DMS153 (cell line): Measurements from ENCODE around the gene TRPM5.
"Not testable (repeated sequence)": the region's sequence is repeated elsewhere in the genome, so short reads cannot be mapped to it uniquely, and the experiment has no call there.

Source experiments
- DNase-seq: peaks from one replicate; lab custom pipeline; 2025; lab: John Stamatoyannopoulos, UW

The TRPM5 gene, protein sequence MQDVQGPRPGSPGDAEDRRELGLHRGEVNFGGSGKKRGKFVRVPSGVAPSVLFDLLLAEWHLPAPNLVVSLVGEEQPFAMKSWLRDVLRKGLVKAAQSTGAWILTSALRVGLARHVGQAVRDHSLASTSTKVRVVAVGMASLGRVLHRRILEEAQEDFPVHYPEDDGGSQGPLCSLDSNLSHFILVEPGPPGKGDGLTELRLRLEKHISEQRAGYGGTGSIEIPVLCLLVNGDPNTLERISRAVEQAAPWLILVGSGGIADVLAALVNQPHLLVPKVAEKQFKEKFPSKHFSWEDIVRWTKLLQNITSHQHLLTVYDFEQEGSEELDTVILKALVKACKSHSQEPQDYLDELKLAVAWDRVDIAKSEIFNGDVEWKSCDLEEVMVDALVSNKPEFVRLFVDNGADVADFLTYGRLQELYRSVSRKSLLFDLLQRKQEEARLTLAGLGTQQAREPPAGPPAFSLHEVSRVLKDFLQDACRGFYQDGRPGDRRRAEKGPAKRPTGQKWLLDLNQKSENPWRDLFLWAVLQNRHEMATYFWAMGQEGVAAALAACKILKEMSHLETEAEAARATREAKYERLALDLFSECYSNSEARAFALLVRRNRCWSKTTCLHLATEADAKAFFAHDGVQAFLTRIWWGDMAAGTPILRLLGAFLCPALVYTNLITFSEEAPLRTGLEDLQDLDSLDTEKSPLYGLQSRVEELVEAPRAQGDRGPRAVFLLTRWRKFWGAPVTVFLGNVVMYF (N-terminal part only)

DNA sequence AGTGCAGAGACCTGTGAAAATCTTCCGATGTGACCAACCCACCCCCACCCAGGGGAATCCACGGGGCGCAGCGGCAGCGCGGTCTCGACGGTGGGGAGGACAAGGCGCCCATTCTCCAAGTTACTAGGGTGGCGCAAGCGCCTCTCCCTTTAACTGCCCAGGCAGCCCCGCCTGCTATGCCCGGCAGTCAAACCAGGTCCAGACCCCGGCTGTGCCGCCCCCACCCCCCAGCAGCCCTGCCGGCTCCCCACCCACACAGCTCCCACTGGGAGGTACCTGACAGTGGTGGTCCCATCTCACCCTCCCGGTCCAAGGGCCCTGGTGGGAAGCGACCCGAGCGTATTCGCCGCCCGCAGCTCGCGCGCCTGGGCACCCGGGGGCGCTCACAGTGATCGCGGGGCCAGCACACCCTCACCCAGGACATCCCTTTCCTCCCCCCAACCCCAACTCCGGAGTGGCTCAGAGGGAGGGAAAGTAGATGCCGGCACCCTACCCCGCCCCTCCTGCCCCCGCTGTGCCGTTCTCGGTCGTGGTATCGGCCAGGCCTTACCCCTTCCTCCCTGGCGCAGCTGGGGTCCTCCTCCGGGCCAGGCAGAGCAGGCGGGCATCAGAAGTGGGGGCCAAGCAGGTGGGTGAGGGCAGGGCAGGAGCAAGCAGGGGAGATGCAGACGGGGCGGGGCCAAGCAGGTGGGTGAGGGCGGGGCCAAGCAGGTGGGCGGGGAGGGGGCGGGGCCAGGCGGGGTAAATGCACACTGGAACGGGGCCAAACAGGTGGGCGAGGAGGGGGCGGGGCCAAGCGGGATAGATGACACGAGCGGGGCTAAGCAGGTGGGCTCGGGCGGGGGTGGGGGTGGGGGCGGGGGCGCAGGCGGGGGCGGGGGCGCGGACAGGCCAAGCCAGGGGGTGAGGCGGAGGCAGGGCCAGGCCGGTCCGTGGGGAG is at the start of gene TRPM5:
TSS of gene TRPM5 (minus strand) at position 634 of the 940 bp plus-strand sequence. CDS start 21,478 bp downstream, outside the sequence.
- DNase-seq: no peak

DNA sequence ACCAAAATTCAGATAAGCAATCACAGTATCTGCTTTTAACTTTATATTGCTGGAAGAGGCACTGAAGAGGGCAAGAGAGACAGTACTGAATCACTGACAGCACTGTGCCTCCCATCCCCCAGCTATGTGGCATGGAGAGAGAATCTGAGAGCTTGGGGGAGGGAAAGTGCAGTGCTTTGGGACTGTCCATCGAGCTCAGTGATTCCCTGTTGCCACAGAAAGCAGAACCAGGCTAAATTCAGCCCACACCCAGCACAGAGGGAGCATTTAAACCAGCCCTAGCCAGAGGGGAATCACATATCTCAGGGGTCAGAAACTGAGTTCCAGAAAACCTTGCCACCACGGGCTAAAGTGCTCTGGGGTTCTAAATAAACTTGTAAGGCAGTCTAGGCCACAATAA is 44.8 kb upstream of the TRPM5 start:
- DNase-seq: no peak

DNA sequence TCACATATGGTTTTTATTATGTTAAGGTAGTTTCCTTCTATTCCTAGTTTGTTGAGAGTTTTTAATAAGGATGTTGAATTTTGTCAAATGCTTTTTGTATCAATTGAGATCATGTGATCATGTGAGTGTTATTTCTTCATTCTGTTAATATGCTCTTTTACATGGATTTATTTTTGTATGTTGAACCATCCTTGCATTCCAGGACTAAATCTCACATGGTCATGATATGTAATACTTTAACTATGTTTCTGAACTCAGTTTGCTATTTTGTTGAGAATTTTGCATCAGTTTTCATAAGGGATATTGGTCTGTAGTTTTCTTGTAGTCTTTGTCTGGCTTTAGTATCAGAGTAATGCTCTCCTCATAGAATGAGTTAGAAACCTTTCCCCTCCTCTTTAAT is 43.7 kb upstream of the TRPM5 start:
- no peak for DNase-seq

DNA sequence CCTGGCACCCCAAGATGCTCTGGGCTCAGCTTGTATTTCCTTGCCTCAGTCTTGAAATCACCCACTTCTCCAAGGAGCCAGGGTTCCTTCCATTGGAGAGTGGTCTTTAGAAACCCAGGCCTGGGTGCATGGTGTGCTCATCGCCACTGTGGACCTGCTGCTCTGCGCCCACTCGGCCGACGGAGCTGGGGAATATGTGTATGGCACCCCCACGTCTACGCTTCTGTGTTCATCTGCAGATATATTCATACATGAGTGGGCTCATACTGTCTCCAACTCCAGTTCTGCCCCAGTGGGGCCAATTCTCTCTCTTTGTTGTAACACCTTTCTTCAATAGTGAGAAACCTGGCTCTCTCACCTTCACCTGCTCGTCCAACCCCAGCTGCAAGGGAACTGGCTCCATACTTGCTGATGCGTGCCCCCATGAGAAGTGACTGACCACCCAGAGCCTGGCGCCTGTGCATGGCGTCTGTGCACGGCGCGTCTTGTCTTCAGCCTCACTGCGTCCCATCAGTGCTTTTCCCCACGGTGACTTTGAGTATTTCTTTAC is 40.3 kb upstream of the TRPM5 start:
- no peak for DNase-seq

DNA sequence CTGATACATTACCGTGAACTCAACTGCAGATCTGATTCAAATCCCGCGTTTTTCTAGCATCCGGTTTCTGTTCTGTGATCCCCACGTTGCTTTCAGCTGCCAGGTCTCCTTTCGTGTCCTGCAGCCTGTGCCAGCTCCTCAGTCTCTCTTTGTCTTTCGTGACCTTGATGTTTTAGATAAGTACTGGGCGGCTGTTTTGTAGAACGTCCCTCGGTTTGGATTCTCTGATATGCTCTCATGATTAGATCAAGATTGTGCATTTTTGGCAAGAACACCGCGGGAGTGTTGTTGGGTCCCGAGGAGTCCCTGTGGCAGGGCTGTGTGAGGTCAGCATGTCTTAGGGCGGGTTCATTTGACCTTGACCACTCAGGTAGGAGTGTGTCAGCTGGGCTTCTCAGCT is 39.1 kb upstream of the TRPM5 start:
- peak; percentile 43 for DNase-seq

DNA sequence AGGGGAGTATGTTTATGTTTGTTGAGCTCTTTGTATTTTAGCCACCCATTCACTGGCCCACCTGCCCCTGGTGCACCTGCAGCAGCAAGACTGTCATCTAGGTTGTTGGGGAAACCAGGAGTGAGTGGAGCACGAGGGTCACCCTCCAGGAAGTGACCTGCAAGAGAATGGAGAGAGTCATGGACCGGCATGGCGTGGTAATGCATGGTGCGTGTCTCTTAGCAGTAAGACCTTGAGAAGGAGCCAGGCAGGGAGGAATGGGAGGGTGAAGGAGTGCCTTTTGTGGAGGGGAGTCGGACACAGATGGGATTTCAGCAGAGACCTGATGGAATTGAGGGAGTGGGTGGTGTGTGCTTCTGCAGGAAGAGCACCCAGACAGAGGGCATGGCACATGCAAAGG is 38.4 kb upstream of the TRPM5 start:
- peak; percentile 67 for DNase-seq

DNA sequence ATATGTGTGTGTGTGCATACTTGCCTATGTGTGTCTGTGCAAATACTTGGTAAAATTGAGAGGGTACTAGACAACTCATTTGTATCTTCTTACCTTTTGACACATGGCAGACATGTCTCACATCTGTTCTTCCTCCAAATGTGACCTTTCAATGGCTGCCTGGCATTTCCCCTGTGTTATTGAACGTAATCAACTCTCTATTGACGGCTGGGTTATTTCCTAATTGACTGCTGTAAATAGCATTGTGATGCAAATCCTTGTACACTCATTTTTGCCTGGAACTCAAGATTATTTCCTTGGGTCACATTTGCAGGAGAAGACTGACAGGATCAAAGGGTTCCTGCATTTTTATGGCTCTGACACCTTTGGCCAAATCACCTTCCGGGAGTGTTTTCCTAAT is 37.9 kb upstream of the TRPM5 start:
- DNase-seq: no peak

DNA sequence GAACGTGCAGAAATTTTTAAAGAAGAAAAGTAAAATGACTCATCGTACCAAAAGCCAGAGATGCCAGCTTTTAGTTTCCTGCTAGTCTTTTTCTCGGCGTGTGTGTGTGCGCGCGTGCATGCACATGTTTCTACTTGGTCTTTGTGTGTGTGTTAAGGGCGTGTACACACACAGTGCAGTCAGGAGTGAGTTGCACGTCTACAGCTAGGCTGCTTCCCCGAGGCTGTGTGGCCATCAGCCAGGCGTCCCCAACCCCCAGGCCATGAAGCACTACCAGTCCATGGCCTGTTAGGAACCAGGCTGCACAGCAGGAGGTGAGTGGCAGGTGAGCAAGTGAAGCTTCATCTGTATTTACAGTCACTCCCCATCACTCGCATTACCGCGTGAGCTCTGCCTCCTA is 36.9 kb upstream of the TRPM5 start:
- DNase-seq: peak; percentile 1

DNA sequence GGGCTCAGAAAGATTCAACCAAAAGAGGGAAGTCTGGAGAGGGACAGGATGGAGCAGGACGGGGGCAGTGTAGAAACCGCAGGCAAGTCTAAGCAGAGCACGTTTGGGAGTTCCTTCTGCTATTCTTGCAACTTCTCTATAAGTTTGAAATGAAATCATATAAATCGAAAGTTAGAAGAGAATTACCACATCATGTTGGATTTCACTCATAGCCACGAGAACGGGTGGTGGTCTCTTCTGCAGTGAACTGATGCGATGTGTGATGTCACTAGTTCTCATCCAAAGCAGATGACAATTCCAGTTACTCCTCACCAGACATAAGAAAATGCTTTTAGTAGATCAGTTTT is 36.5 kb upstream of the TRPM5 start:
- no peak for DNase-seq

DNA sequence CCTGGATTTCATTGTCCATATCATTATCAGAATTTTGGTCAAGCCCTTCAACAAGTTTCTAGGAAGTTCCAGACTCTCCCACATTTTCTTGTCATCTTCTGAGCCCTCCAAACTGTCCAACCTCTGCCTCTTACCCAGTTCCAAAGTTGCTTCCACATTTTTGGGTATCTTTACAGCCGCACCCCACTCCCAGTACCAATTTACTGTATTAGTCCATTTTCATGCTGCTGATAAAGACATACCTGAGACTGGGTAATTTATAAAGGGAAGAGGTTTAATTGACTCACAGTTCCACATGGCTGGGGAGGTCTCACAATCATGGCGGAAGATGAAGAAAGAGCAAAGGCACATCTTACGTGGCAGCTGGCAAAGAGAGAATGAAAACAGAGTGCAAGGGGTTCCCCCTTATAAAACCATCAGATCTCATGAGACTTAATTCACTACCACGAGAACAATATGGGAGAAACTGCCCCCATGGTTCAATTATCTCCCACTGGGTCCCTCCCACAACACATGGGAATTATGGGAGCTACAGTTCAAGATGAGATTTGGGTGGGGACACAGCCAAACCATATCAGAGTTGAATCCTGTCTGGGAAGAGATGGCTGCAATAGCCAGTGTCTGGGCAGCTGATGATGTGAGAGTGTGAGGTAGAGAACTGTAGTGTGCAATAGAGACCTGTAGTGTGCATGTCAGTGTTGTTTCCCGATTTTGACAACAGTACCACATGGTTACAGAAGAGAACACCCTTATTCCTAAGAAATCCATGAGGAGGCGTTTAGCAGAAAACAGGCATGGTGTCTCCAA is 36.0 kb upstream of the TRPM5 start:
- DNase-seq: not testable (repeated sequence)

DNA sequence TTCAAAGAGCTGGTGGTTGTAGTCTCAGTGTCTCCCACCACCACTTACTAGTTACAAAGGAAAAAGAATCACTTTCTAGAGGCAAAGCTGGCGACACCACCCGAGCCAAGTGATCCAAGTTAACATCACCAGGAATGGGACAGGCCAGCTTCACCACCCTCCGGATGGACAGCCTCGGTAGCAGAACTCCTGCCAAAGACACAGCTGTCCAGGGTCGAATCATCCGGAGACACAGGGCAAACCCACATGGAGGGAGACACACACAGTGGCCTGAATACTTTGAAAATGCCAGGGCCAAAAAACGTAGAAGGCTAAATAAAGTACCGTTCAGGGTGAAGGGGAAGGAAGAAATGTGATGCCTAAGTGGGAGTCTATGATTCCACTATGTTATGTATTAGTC is 33.6 kb upstream of the TRPM5 start:
- no peak for DNase-seq

DNA sequence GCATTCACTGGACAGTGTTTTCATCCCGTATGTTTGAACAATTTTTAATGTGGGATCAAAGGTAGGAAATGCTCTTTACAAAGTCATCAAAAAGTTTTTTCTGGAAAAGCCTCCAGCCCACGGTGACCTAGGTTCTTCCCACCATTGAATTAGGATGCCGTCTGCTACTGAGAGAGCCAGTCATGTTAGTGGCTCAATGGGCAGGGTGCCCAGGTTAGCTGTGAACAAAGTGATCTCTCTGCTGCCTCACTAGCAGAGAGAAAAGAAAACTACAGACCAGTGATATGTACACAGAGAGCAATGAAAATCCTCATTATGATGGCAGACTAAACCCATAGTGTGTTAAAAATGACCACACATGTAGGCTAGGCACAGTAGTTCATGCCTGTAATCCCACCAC is 32.9 kb upstream of the TRPM5 start:
- peak; percentile 4 for DNase-seq

DNA sequence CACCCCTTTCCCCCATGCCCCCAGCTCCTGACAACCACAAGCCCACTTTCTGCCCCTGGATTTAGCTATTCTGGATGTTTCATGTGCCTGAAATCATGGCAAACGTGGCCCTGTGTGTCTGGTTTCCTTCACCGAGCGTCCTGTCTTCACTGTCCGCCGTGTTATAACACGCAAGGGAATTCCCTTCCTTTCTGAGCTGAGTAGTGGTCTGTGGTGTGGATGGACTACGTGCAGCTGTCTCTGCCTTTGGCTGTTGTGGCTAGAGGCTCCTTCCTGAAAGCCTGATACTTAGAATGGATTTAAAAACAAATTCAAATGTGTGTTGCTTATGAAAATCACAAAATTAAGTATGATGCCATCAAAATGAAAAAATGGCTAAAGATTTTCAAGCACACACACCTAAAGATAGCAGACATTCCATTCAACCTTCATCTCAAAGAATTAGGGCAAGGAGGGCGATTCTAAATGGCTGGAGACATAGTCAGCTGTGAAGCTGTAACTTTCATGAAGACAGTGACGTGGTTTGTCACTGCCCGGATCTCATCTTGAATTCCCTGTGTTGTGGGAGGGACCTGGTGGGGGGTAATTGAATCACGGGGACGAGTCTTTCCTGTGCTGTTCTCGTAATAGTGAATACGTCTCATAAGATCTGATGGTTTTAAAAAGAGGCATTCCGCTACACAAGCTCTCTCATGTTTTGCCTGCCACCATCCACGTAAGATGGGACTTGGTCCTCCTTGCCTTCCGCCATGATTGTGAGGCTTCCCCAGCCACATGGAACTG is 31.0 kb upstream of the TRPM5 start:
- no peak for DNase-seq

DNA sequence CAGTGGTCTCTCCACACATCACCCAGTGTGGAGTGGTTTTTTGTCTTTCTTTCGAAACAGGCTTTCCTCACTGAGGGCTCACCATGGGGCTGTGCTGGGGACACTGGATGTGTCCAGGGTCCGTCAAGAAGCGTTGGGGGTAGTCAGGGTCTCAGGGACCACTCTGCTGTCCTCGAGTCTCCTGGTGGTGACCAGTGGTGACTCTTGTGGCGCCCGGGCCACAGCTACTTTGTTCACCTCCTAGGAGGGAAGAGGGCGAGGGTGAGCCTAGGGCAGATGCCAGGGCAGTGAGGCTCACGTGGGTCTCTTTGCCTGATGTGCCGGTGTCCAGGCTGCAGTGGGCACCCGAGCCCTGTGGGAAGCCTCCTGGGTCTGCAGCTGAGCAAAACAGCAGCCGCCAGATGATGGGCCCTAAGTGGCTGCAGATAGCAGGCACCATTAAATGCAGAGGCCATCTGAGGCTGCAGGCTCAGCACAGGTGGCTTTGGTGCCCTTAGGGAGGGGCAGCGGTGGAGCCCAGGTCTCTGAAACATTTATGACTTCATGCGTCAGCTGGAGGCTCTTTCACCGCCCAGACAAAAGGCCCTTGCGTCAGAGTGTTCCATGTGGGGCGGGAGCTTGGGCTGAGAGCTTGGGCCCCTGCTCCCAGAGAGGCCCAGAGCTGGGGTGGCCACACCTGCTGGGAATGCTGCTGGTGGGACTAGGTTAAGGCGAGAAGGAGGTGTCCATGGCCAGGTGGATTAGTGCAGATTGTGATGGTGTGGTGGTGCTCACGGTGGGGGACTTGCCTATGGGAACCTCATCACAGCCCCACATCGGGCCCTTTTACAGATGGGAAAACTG is 30.0 kb upstream of the TRPM5 start:
- peak; percentile 94 for DNase-seq

DNA sequence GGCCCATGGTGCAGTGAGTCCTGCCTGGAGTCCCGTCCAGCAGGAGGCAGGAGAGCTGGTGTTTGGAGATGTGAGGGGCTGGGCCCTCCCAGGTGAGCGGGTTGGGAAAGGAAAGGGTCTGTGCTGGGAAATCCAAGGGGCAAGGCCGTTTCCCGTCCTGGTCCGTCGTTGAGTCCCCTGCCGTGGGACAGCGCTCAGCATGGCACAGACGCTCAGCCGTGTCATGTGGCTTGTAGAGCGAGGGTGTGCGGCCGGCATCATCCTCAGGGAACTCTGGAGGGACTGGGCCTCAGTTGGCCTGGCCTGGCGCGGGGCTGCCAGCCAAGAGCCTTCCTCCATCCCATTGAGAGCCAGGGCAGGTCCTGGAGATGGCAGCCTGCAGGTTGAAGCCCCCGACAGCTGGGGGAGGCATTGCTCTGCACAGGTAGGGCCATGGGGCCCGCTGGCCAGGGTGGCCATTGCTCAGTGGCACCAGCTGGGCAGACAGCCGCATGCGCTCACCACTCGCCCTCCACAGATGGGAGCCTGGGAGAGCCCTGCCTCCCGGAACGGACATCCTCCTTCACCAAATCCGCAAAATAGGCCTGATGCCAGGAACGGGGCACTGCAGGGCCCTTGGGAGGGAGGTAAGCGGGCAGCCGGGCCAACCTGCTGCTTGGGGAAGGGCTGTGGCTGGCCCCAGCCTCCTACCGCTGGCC is 29.2 kb upstream of the TRPM5 start:
- DNase-seq: peak; percentile 16

DNA sequence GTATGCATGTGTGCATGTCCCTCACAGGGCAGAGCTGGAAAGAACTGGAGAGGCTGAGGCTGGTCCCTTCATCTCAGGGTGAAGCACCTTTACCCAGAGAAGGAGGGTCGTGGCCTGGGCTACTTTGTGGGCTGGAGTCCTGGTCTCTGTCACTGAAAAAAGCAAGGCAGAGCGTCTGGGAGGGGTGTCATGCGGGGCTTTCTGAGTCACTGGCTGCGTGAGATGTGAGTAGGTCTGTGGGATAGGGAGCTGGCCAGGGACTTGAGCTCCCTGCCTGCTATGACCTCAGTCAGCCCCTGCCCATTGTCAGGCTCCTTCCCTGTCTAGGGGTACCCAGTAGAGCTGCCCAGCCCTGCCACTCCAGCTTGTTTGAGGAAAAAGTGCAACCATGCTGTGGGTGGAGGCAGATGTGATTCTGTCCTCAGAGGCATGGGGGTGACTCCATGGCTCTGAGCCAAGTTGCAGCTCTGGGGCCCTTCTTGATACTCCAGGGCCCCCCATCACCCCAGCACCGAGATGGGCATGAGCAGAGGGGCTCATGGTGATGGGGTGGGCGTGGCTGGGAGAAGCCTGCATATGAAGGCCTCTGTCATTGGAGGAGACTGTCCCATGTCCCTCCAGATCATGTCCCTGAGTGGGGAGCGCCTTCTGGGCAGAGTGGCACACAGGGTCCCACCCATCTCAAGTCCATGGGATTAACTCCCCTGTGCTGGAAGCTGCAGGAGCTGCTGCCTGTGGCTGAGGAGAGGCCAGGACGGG is 28.3 kb upstream of the TRPM5 start:
- DNase-seq: no peak

DNA sequence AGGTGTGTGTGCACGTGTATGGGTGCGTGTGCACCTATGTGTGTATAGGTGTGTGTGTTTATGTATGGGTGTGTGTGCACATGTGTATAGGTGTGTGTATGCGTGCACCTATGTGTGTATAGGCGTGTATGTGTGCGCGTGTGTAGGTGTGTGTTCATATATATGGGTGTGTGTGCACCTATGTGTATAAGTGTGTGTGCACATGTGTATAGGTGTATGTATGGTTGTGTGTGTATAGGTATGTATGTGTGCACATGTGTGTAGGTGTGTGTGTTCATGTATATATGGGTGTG is 27.4 kb upstream of the TRPM5 start:
- DNase-seq: no peak

DNA sequence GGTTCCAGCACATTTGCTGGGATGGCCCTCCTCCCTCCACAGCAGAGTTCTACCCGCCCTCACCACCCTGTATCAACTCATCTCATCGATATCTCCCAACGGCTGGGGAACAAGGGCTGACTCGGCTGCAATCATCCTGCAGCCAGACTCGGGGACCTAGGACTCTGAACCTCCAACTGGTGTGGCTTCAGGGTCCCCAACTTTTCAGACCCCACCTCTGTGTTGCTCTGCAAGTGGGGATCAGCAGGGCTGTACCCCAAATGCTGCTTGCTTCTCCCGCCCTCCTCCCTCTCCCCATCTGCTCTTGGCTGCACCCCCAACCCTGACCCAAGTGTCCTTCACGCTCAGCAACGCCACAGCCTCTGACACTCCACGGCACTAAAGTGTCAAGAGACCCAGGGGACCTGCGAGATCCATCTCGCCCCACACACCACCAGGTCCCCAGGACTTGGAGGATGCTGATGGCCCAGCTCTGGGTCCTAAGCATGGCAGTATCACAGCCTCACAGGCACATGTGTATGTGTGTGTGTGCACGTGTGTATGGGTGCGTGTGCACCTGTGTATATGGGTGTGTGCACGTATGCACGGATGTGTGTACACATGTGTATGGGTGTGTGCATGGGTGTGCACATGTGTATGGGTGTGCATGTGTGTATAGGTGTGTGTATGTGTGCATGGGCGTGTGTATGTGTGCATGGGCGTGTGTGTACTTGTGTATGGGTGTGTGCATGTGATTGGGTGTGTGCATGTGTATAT is 26.9 kb upstream of the TRPM5 start:
- DNase-seq: no peak
